ENCODE results near the gene ADGRG3. TPM values are rescaled to one million over a fixed set of nuclear protein-coding genes. Genes with fewer than 3 reads are reported as not detected.

Gene ADGRG3
- total and polyA plus RNA-seq, 9 of the 15 experiments (the other 6 are each of a cell fraction or from before 2014, with no cell fraction given): 0.09 to 0.52 (median 0.14) TPM; not detected in 3

DNA sequence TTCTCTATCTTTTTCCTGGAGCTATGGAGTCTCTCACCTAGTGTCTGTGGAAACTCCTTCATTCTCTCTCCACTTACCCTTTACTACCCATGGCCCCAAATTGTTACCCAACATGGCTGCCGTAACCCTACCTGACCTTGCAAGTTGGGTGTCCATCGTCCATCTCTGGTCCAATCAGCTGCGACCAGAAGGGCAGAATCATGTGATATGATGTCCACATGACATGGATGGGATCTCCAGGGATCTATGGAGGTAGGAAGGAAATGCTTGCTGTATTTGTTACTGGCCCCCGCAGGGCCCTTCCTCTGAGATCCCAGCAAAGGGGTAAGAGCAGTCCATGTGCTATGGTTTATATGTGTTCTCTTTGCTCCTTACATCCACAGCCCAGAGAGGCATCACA, 18.5 kb downstream of the ADGRG3 start (continued):
- TF ChIP-seq, protein P1, sequence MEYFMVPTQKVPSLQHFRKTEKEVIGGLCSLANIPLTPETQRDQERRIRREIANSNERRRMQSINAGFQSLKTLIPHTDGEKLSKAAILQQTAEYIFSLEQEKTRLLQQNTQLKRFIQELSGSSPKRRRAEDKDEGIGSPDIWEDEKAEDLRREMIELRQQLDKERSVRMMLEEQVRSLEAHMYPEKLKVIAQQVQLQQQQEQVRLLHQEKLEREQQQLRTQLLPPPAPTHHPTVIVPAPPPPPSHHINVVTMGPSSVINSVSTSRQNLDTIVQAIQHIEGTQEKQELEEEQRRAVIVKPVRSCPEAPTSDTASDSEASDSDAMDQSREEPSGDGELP (CRISPR knock-in tag; IDR thresholded peaks at IDR 0.05; ENCODE audit: borderline replicate concordance): 0 out of 2 replicates have a peak, but pooled peaks have one; percentile 14
- TF ChIP-seq NR2C2 (CRISPR knock-in tag; IDR thresholded peaks at IDR 0.05) (no peak), NR2C2 (tag; IDR thresholded peaks at IDR 0.05) (peak; percentile 31; the same call in 1 of the 2 replicates), CBFA2T2 (conservative IDR thresholded peaks at IDR 0.05) (peak; percentile 44), MXI1 (IDR thresholded peaks at IDR 0.05; ENCODE audit: low read depth, low read length) (no peak), OTX1 (CRISPR knock-in tag; IDR thresholded peaks at IDR 0.05) (no peak), C11orf30 (IDR thresholded peaks at IDR 0.05; ENCODE audit: low read depth) (no peak), ELF1 (tag; IDR thresholded peaks at IDR 0.05) (0 out of 2 replicates have a peak, but pooled peaks have one; percentile 22), RAD51 (IDR thresholded peaks at IDR 0.05; ENCODE audit: borderline replicate concordance, low read depth) (peak; percentile 89), NR4A1 (CRISPR knock-in tag; IDR thresholded peaks at IDR 0.05) (no peak), NR4A1 (tag; IDR thresholded peaks at IDR 0.05) (0 out of 2 replicates have a peak, but pooled peaks have one; percentile 26), NCOA4 (IDR thresholded peaks at IDR 0.05; ENCODE audit: partially characterized antibody) (no peak), NR2C1 (IDR thresholded peaks at IDR 0.05) (no peak), NR2C1 (tag; IDR thresholded peaks at IDR 0.05) (peak; percentile 33; the same call in 1 of the 2 replicates), PHF20 (IDR thresholded peaks at IDR 0.05; ENCODE audit: partially characterized antibody) (peak; percentile 64), YY1 (IDR thresholded peaks at IDR 0.05; ENCODE audit: borderline replicate concordance in 1 of 3, control insufficient read depth in 1 of 3, extremely low read depth in 1 of 3, insufficient read depth in 3 of 3, insufficient read length in 1 of 3, insufficient replicate concordance in 2 of 3, low read depth in 1 of 3, low read length in 2 of 3) (peak in 1 of 3 experiments; percentile 35)
- TF ChIP-seq, protein P2, sequence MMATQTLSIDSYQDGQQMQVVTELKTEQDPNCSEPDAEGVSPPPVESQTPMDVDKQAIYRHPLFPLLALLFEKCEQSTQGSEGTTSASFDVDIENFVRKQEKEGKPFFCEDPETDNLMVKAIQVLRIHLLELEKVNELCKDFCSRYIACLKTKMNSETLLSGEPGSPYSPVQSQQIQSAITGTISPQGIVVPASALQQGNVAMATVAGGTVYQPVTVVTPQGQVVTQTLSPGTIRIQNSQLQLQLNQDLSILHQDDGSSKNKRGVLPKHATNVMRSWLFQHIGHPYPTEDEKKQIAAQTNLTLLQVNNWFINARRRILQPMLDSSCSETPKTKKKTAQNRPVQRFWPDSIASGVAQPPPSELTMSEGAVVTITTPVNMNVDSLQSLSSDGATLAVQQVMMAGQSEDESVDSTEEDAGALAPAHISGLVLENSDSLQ (IDR thresholded peaks at IDR 0.05): 0 out of 2 replicates have a peak, but pooled peaks have one; percentile 8
- TF ChIP-seq, protein P3, sequence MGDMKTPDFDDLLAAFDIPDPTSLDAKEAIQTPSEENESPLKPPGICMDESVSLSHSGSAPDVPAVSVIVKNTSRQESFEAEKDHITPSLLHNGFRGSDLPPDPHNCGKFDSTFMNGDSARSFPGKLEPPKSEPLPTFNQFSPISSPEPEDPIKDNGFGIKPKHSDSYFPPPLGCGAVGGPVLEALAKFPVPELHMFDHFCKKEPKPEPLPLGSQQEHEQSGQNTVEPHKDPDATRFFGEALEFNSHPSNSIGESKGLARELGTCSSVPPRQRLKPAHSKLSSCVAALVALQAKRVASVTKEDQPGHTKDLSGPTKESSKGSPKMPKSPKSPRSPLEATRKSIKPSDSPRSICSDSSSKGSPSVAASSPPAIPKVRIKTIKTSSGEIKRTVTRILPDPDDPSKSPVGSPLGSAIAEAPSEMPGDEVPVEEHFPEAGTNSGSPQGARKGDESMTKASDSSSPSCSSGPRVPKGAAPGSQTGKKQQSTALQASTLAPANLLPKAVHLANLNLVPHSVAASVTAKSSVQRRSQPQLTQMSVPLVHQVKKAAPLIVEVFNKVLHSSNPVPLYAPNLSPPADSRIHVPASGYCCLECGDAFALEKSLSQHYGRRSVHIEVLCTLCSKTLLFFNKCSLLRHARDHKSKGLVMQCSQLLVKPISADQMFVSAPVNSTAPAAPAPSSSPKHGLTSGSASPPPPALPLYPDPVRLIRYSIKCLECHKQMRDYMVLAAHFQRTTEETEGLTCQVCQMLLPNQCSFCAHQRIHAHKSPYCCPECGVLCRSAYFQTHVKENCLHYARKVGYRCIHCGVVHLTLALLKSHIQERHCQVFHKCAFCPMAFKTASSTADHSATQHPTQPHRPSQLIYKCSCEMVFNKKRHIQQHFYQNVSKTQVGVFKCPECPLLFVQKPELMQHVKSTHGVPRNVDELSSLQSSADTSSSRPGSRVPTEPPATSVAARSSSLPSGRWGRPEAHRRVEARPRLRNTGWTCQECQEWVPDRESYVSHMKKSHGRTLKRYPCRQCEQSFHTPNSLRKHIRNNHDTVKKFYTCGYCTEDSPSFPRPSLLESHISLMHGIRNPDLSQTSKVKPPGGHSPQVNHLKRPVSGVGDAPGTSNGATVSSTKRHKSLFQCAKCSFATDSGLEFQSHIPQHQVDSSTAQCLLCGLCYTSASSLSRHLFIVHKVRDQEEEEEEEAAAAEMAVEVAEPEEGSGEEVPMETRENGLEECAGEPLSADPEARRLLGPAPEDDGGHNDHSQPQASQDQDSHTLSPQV (IDR thresholded peaks at IDR 0.05): 0 out of 2 replicates have a peak, but pooled peaks have one; percentile 33
- TF ChIP-seq, protein P4, sequence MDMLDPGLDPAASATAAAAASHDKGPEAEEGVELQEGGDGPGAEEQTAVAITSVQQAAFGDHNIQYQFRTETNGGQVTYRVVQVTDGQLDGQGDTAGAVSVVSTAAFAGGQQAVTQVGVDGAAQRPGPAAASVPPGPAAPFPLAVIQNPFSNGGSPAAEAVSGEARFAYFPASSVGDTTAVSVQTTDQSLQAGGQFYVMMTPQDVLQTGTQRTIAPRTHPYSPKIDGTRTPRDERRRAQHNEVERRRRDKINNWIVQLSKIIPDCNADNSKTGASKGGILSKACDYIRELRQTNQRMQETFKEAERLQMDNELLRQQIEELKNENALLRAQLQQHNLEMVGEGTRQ (CRISPR knock-in tag; IDR thresholded peaks at IDR 0.05): peak; percentile 56
- TF ChIP-seq, protein P5, sequence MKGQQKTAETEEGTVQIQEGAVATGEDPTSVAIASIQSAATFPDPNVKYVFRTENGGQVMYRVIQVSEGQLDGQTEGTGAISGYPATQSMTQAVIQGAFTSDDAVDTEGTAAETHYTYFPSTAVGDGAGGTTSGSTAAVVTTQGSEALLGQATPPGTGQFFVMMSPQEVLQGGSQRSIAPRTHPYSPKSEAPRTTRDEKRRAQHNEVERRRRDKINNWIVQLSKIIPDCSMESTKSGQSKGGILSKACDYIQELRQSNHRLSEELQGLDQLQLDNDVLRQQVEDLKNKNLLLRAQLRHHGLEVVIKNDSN (CRISPR knock-in tag; IDR thresholded peaks at IDR 0.05): peak; percentile 87
